ENCODE results near the gene PDE12.

Gene PDE12

GRCh38 chr3:57587905-57588304, 31.8 kb downstream of the PDE12 start:
- no peak for DNase-seq (ENCODE audit: insufficient read length, low spot score)
- TF ChIP-seq CTCF (IDR thresholded peaks at IDR 0.05; ENCODE audit: insufficient read depth, missing control alignments) = no peak
- no peak for FAIRE-seq

- no peak for TF ChIP-seq CTCF (IDR thresholded peaks at IDR 0.05; ENCODE audit: insufficient read depth, missing control alignments)
- FAIRE-seq (no peak), DNase-seq (ENCODE audit: insufficient read length, low spot score) (no peak)
These were observed 36.2 kb downstream of the PDE12 start for GRCh38 chr3:57592306-57592705.

GRCh38 chr3:57594144-57594543, 38.1 kb downstream of the PDE12 start:
- FAIRE-seq (no peak), DNase-seq (ENCODE audit: insufficient read length, low spot score) (no peak)
- TF ChIP-seq CTCF (IDR thresholded peaks at IDR 0.05; ENCODE audit: insufficient read depth, missing control alignments) = no peak

- no peak for TF ChIP-seq CTCF (IDR thresholded peaks at IDR 0.05; ENCODE audit: insufficient read depth, missing control alignments)
- DNase-seq (ENCODE audit: insufficient read length, low spot score) = no peak
- no peak for FAIRE-seq
These were observed 38.5 kb downstream of the PDE12 start for GRCh38 chr3:57594576-57594975.

GRCh38 chr3:57596495-57597126, 40.5 kb downstream of the PDE12 start:
- DNase-seq (ENCODE audit: insufficient read length, low spot score) = no peak
- FAIRE-seq = no peak
- no peak for TF ChIP-seq CTCF (IDR thresholded peaks at IDR 0.05; ENCODE audit: insufficient read depth, missing control alignments)

- FAIRE-seq (peak; percentile 94), DNase-seq (ENCODE audit: insufficient read length, low spot score) (peak; percentile 86)
- TF ChIP-seq CTCF (IDR thresholded peaks at IDR 0.05; ENCODE audit: insufficient read depth, missing control alignments) = no peak
These were observed 41.3 kb downstream of the PDE12 start, which contains the start of gene ARF4 for GRCh38 chr3:57597127-57597923. Gene ARF4 (minus strand): TSS chr3:57597344. CDS start chr3:57597140, 204 bp downstream.
